HepG2 (cell line): Measurements from ENCODE around the gene YWHAH. TPM values are rescaled to one million over a fixed set of nuclear protein-coding genes. Genes with fewer than 3 reads are reported as not detected.

Experiments used
- ATAC-seq: fragments of 200-7000 bp; cut with Tn5 transposase; 3 replicates; pipeline ENCODE4 v1.9.1; 2020; ENCODE audit warnings: mild to moderate bottlenecking, moderate library complexity
- BruUV-seq: library from RNA; stranded (reverse); fragments of 400-500 nt; replicated peaks from 2 replicates; lab custom pipeline; 2021; lab: Mats Ljungman, UMichigan
- CTCF ChIA-PET: fragments of 300-600 bp; formaldehyde crosslinking; extraction: SDS; loops from one replicate; lab custom pipeline; 2021; ENCODE audit warnings: low total read pairs, inconsistent platforms, low intra/inter-chr PET ratio; lab: Yijun Ruan, JAX
- POLR2A ChIA-PET: fragments of 350-600 bp; sonication (Branson Sonifier 250); formaldehyde crosslinking; loops from one replicate; lab custom pipeline; 2020; ENCODE audit warnings: antibody characterized with exemption, inconsistent platforms; lab: Yijun Ruan, JAX
- DNase-seq: peaks from one replicate; pipeline ENCODE4 v3.0.0-alpha.2; 2015; ENCODE audit warnings: low spot score
- FAIRE-seq: peaks from 3 replicates; lab custom pipeline; 2011; peaks lifted over from hg19 to GRCh38; lab: Jason Lieb, UNC
- H2AFZ ChIP-seq: one replicate; pipeline ENCODE4 v1.6.1; 2011; ENCODE audit warnings: low read length, inconsistent platforms
- H3K27ac ChIP-seq: fragments of 300-600 bp; 3 replicates; pipeline ENCODE4 v1.8.0; 2011; ENCODE audit warnings: mixed run types, mild to moderate bottlenecking, mixed read lengths, low read length, inconsistent platforms; ENCODE audit not compliant: insufficient read depth; ENCODE audit errors: extremely low read length
- H3K27me3 ChIP-seq, 2 experiments: fragments of 200-600 bp in 1 of 2; 2 replicates in 1 of 2; 3 replicates in 1 of 2; pipeline versions ENCODE4 v1.6.0 to v1.8.0; 2011; ENCODE audit warnings: low read length in 2 of 2, mild to moderate bottlenecking in 2 of 2, moderate library complexity in 2 of 2, inconsistent platforms in 1 of 2; ENCODE audit not compliant: insufficient read depth in 2 of 2, control insufficient read depth in 1 of 2
- H3K36me3 ChIP-seq, 2 experiments: fragments of 200-600 bp in 1 of 2; replicated peaks in 1 of 2; 2 replicates in 1 of 2; 3 replicates in 1 of 2; pipeline versions ENCODE4 v1.5.1 to v1.8.0; 2011; ENCODE audit warnings: low read length in 2 of 2, inconsistent platforms in 1 of 2; ENCODE audit not compliant: insufficient read depth in 2 of 2, control insufficient read depth in 1 of 2
- H3K4me1 ChIP-seq: 2 replicates; pipeline ENCODE4 v1.5.1; 2012; ENCODE audit warnings: low read length, inconsistent platforms; ENCODE audit not compliant: insufficient read depth
- H3K4me2 ChIP-seq: 2 replicates; pipeline ENCODE4 v1.6.0; 2011; ENCODE audit warnings: low read depth, low read length, inconsistent platforms
- H3K4me3 ChIP-seq, 3 experiments: fragments of 200-600 bp in 1 of 3; sonication (generic), shearing (Covaris generic) in 1 of 3; replicated peaks in 1 of 3; 2 replicates each; pipeline ENCODE4 v1.5.1; 2011 to 2016; ENCODE audit warnings: low read length in 3 of 3, inconsistent platforms in 2 of 3, low read depth in 2 of 3, mild to moderate bottlenecking in 2 of 3, control low read depth in 1 of 3, mixed read lengths in 1 of 3; ENCODE audit not compliant: insufficient read depth in 1 of 3
- H3K79me2 ChIP-seq: one replicate; pipeline ENCODE4 v1.6.1; 2011; ENCODE audit warnings: low read length, inconsistent platforms; ENCODE audit not compliant: insufficient read depth
- H3K9ac ChIP-seq: 2 replicates; pipeline ENCODE4 v1.6.0; 2011; ENCODE audit warnings: mild to moderate bottlenecking, low read depth, low read length, inconsistent platforms; ENCODE audit not compliant: insufficient read depth
- H3K9me3 ChIP-seq: 2 replicates; pipeline ENCODE4 v1.5.1; 2012; ENCODE audit warnings: mild to moderate bottlenecking, low read length
- H4K20me1 ChIP-seq: 2 replicates; pipeline ENCODE4 v1.6.0; 2011; ENCODE audit warnings: inconsistent platforms, mild to moderate bottlenecking, low read length, moderate library complexity; ENCODE audit not compliant: insufficient read depth
- TFDP2 ChIP-seq: sonication (generic); formaldehyde crosslinking; IDR thresholded peaks from 2 replicates; pipeline ENCODE4 v1.4.0; 2020; ENCODE audit warnings: missing genetic modification reagents
- ZIK1 ChIP-seq: sonication (generic); formaldehyde crosslinking; IDR thresholded peaks from 2 replicates; pipeline ENCODE4 v1.5.0; 2020; ENCODE audit warnings: mild to moderate bottlenecking, low read depth, missing genetic modification reagents, borderline replicate concordance
- WGBS: methylation state at CpG from one replicate; pipeline ENCODE4 v1.1.6; 2017; ENCODE audit warnings: low lambda C conversion rate; 5-methylcytosine and 5-hydroxymethylcytosine counted together
- in situ Hi-C: cut with HindIII; loops from 2 replicates; pipeline ENCODE4 v1.10.0; 2017; ENCODE audit warnings: low pct_unique_long_range_greater_than_20kb; ENCODE audit not compliant: extremely low pct_ligation_motif_present
- intact Hi-C: fragments of 100-400 bp; cut with micrococcal nuclease; formaldehyde crosslinking; loops from one replicate; pipeline ENCODE4 v1.10.0; 2022; ENCODE audit not compliant: unreplicated experiment
- polyA plus RNA-seq, 8 experiments: library from polyadenylated mRNA; depleted of rRNA in 3 of 8; stranded (reverse) in 7 of 8; unstranded in 1 of 8; fragments of >200 nt; fragmentation: Illumina TruSeq in 4 of 8; extraction: Trizol in 4 of 8; gene quantifications; 2 replicates each; pipeline versions ENCODE4 v1.2.1 to v1.2.3, GENCODE V29; 2011 to 2016; ENCODE audit warnings: low read depth in 4 of 8, missing spikeins in 1 of 8, mixed read lengths in 1 of 8; ENCODE audit not compliant: insufficient read depth in 1 of 8
- total RNA-seq, 5 experiments: library from RNA; depleted of rRNA; stranded (reverse); fragments of >200 nt; fragmentation: Illumina TruSeq; extraction: Trizol; gene quantifications; 2 replicates each; pipeline ENCODE4 v1.2.3, GENCODE V29; 2016; ENCODE audit warnings: low read depth in 1 of 5
- TF ChIP-seq, protein P1 (sequence below): sonication (generic); formaldehyde crosslinking; IDR thresholded peaks from 2 replicates; pipeline ENCODE4 v1.4.0; 2020; ENCODE audit warnings: missing genetic modification reagents

The YWHAH gene
- total and polyA plus RNA-seq, 2 of the 13 experiments (the other 11 are each of a cell fraction or from before 2014, with no cell fraction given): 35.6 to 92.7 TPM

- TSS peak; percentile 37 for BruUV-seq
- H4K20me1 ChIP-seq: peaks cover 10% of the 10 kb centered on the region
- no peak for DNase-seq
- H3K27ac ChIP-seq: no peak overlapping the region
- H3K9ac ChIP-seq: no peak overlapping the region
- no peak for FAIRE-seq
- peaks cover 11 to 24% of the 10 kb centered on the region in 2 experiments for H3K36me3 ChIP-seq
- no peak for ATAC-seq
- no peak overlapping the region for H3K4me3 ChIP-seq
- intact Hi-C loops: no loop called here
- H3K4me1 ChIP-seq: peaks cover 22% of the 10 kb centered on the region
- POLR2A ChIA-PET: interaction anchor here (0.8 kb wide), 1 partner anchor 16 kb away, joined by 3 read pairs; no protein-coding TSS in a partner anchor
- H3K79me2 ChIP-seq: peaks cover 31% of the 10 kb centered on the region
- TF ChIP-seq ZIK1 (CRISPR knock-in tag): no peak
- TF ChIP-seq TFDP2: no peak
- TF ChIP-seq, protein P1, sequence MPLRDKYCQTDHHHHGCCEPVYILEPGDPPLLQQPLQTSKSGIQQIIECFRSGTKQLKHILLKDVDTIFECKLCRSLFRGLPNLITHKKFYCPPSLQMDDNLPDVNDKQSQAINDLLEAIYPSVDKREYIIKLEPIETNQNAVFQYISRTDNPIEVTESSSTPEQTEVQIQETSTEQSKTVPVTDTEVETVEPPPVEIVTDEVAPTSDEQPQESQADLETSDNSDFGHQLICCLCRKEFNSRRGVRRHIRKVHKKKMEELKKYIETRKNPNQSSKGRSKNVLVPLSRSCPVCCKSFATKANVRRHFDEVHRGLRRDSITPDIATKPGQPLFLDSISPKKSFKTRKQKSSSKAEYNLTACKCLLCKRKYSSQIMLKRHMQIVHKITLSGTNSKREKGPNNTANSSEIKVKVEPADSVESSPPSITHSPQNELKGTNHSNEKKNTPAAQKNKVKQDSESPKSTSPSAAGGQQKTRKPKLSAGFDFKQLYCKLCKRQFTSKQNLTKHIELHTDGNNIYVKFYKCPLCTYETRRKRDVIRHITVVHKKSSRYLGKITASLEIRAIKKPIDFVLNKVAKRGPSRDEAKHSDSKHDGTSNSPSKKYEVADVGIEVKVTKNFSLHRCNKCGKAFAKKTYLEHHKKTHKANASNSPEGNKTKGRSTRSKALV (CRISPR knock-in tag): no peak
- CTCF ChIA-PET: no interaction called here
- no peak overlapping the region for H3K4me2 ChIP-seq
- no peaks in the 10 kb centered on the region for H3K9me3 ChIP-seq
- no peaks in the 10 kb centered on the region for H3K27me3 ChIP-seq
- in situ Hi-C loops: loop anchor here (25.0 kb wide), 1 partner anchor 394 kb away; no protein-coding TSS in a partner anchor
- no peak overlapping the region for H2AFZ ChIP-seq
- 99% methylated on average over 12 of the region's 12 CpGs for WGBS
Observed at GRCh38 chr22:31956360-31956759, 12.0 kb downstream of the YWHAH start.
